Smooth muscle cell (in vitro differentiated cells): ENCODE data around the gene ACTL7A. TPM values are rescaled to one million over a fixed set of nuclear protein-coding genes. Genes with fewer than 3 reads are reported as not detected.
"Not testable (repeated sequence)": the region's sequence is repeated elsewhere in the genome, so short reads cannot be mapped to it uniquely, and the experiment has no call there.

Experiments
- DNase-seq: peaks from one replicate; lab custom pipeline; 2025; ENCODE audit not compliant: unreplicated experiment; lab: John Stamatoyannopoulos, UW
- H2AFZ ChIP-seq: fragments of 200-600 bp; sonication (generic); 2 replicates; pipeline ENCODE4 v1.6.0; 2016; ENCODE audit warnings: antibody characterized with exemption, low read depth, mild to moderate bottlenecking
- H3F3A ChIP-seq: fragments of 200-600 bp; sonication (generic); 2 replicates; pipeline ENCODE4 v1.6.0; 2017; ENCODE audit warnings: antibody characterized with exemption, low read depth
- H3K27ac ChIP-seq: fragments of 200-600 bp; sonication (generic); 2 replicates; pipeline ENCODE4 v1.5.1; 2016; ENCODE audit warnings: low read depth, mild to moderate bottlenecking
- H3K27me3 ChIP-seq: fragments of 200-600 bp; sonication (generic); 2 replicates; pipeline ENCODE4 v1.6.1; 2016; ENCODE audit warnings: low read depth, mild to moderate bottlenecking
- H3K36me3 ChIP-seq: fragments of 200-600 bp; sonication (generic); 2 replicates; pipeline ENCODE4 v1.5.1; 2016; ENCODE audit warnings: low read depth
- H3K4me1 ChIP-seq: fragments of 200-600 bp; sonication (generic); 2 replicates; pipeline ENCODE4 v1.5.1; 2016; ENCODE audit warnings: low read depth
- H3K4me2 ChIP-seq: fragments of 200-600 bp; sonication (generic); 2 replicates; pipeline ENCODE4 v1.6.0; 2016; ENCODE audit warnings: mild to moderate bottlenecking
- H3K4me3 ChIP-seq: fragments of 200-600 bp; sonication (generic); 2 replicates; pipeline ENCODE4 v1.5.1; 2016; ENCODE audit warnings: mild to moderate bottlenecking
- H3K79me2 ChIP-seq: fragments of 200-600 bp; sonication (generic); 2 replicates; pipeline ENCODE4 v1.6.0; 2016; ENCODE audit warnings: low read depth, mild to moderate bottlenecking
- H3K9ac ChIP-seq: fragments of 200-600 bp; sonication (generic); 2 replicates; pipeline ENCODE4 v1.6.0; 2016; ENCODE audit warnings: low read depth
- H3K9me3 ChIP-seq: fragments of 200-600 bp; sonication (generic); replicated peaks from 2 replicates; pipeline ENCODE4 v1.5.1; 2016; ENCODE audit warnings: low read depth
- H4K20me1 ChIP-seq: fragments of 200-600 bp; sonication (generic); 2 replicates; pipeline ENCODE4 v1.6.0; 2016; ENCODE audit warnings: low read depth
- CTCF ChIP-seq: fragments of 200-600 bp; sonication (generic); IDR thresholded peaks from 2 replicates; pipeline ENCODE4 v1.5.1; 2017; ENCODE audit warnings: borderline replicate concordance, mild to moderate bottlenecking, antibody characterized with exemption; ENCODE audit not compliant: insufficient read depth, poor library complexity, severe bottlenecking
- WGBS: methylation state at CpG from one replicate; pipeline ENCODE4 v1.1.7; 2016; ENCODE audit warnings: low lambda C conversion rate; 5-methylcytosine and 5-hydroxymethylcytosine counted together
- polyA plus RNA-seq: library from polyadenylated mRNA; unstranded; fragments of >200 nt; fragmentation: Nextera tagmentation; extraction: Ambion mirVana; gene quantifications from 2 replicates; pipeline ENCODE4 v1.2.1, GENCODE V29; 2016
- total RNA-seq: library from RNA; depleted of rRNA; stranded (reverse); fragments of >200 nt; gene quantifications from 2 replicates; pipeline ENCODE4 v1.2.3, GENCODE V29; 2014

ACTL7A gene
- total and polyA plus RNA-seq, 2 experiments from 2014 or later: not detected

DNA sequence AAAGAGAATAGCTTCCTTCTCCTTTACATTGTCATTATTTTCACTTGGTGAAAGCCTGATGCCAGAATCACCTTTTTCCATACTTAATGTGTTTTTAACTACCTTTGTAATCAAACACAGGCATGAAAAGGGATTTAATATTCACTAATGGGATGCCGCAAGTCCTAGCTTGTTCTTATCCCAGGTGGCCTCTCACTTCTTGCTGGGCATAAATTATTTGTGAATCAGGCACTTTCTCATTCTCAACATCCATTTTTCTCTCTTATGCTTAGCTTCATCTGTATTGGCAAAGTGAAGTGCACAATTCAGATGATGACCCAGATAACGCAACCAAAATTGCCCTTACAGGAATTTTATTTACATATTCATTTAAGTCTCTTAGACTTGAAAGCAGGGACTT, 17.2 kb upstream of the ACTL7A start:
- Histone ChIP-seq H3F3A (no peaks in the 10 kb centered on the region), H4K20me1 (no peaks in the 10 kb centered on the region), H3K9me3 (no peaks in the 10 kb centered on the region), H3K9ac (no peak overlapping the region), H3K27ac (no peak overlapping the region), H2AFZ (no peak overlapping the region), H3K27me3 (no peaks in the 10 kb centered on the region), H3K36me3 (no peaks in the 10 kb centered on the region), H3K4me1 (no peaks in the 10 kb centered on the region), H3K4me3 (no peak overlapping the region), H3K4me2 (no peak overlapping the region), H3K79me2 (no peaks in the 10 kb centered on the region)
- no peak for DNase-seq
- TF ChIP-seq CTCF: no peak
- 87% methylated on average over 2 of the region's 2 CpGs for WGBS

DNA sequence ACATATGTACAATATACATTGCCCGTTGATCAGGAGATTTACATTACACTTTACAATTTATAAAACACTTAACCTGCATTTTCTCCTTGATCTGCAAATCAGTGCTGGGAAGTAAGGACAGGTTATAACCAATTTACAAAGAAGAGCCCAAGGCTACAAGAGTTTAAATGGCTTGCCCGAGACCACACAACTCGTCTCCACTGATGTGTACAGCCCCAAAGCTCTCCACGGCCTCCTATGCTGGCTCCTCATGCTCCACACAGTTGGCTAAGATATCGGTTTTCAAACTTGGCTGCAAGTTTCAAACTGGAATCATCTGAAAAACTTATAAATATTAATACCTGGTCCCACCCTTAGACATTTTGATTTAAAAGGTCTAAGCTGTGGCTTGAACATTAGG, 16.6 kb upstream of the ACTL7A start:
- Histone ChIP-seq H2AFZ (no peak overlapping the region), H3K27me3 (no peaks in the 10 kb centered on the region), H3K4me3 (no peak overlapping the region), H3K27ac (no peak overlapping the region), H4K20me1 (no peaks in the 10 kb centered on the region), H3K79me2 (no peaks in the 10 kb centered on the region), H3K9me3 (no peaks in the 10 kb centered on the region), H3K9ac (no peak overlapping the region), H3K4me1 (no peaks in the 10 kb centered on the region), H3K36me3 (no peaks in the 10 kb centered on the region), H3K4me2 (no peak overlapping the region), H3F3A (no peaks in the 10 kb centered on the region)
- no peak for TF ChIP-seq CTCF
- WGBS: 85% methylated on average over 5 of the region's 5 CpGs
- DNase-seq: no peak

DNA sequence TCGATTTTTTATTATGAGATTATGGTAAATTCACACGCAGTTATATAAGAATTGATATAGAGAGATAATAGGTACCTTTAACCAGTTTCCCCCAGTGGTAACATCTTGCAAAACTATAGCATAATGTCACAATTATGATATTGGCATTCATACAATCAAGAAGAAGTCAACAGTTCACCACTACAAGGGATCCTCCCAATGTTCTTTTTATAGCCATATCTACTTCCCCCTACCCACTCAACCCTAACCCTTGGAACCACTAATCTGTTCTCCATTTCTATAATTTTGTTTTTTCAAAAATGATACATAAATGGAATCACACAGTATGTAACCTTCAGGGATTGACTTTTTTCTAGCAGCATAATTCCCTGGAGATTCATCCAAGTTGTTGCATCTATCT, 16.1 kb upstream of the ACTL7A start:
- Histone ChIP-seq H3K27ac (no peak overlapping the region), H4K20me1 (no peaks in the 10 kb centered on the region), H3K27me3 (peaks cover 2% of the 10 kb centered on the region), H3K9ac (no peak overlapping the region), H3K79me2 (no peaks in the 10 kb centered on the region), H3F3A (no peaks in the 10 kb centered on the region), H3K36me3 (no peaks in the 10 kb centered on the region), H3K4me2 (no peak overlapping the region), H3K9me3 (no peaks in the 10 kb centered on the region), H3K4me1 (no peaks in the 10 kb centered on the region), H3K4me3 (no peak overlapping the region), H2AFZ (no peak overlapping the region)
- DNase-seq: no peak
- no peak for TF ChIP-seq CTCF
- 86% methylated on average over 2 of the region's 2 CpGs for WGBS

- H3K4me1 ChIP-seq, H4K20me1 ChIP-seq, H3F3A ChIP-seq, H3K79me2 ChIP-seq, H3K9me3 ChIP-seq, H3K9ac ChIP-seq, H3K27ac ChIP-seq, H2AFZ ChIP-seq, H3K4me3 ChIP-seq, DNase-seq, H3K36me3 ChIP-seq, H3K4me2 ChIP-seq: not testable (repeated sequence)
- WGBS: 93% methylated on average over 8 of the region's 8 CpGs
- H3K27me3 ChIP-seq: peaks cover 21% of the 10 kb centered on the region
Observed at GRCh38 chr9:108848296-108848695, 13.8 kb upstream of the ACTL7A start.
